ENCODE data around the gene NRDE2. TPM values are rescaled to one million over a fixed set of nuclear protein-coding genes. Genes with fewer than 3 reads are reported as not detected.

Gene NRDE2
- total RNA-seq, 4 donors from 2014 or later: 7.5 to 18.3 (median 10.2) TPM

DNA sequence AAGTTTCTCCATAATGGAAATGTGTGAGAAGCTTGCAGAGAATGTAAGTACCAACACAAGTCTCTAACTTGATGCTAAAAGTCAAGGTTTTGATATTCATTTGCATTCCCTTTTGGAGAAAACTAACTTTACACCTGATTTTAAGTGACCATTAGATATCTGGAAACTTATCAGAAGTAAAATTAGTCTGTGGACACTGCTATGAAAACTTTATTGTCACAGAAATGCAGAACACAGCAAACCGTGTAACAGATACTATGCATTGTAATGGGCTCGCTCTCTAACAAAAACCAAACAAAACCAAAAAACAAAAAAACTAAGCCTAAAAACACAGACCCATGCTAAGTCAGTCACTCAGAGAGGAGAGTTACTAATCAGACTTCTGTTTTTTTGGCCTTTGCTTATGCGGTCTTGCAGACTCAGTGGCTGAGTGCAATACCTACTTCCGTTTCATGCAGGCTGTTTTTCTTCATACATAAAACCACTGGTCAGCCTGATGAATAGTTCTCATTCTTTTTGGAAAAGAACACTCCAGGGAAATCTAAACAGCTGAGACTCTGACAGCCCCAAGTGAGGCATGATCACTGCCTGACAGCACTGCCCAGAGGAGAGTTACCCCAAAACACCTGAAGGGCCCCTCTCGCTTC, 35.7 kb downstream of the NRDE2 start:
- H3K4me3 ChIP-seq (ENCODE audit: low read depth, poor library complexity, severe bottlenecking): no peak overlapping the region
- 86 to 87% methylated on average over 5 of the region's 5 CpGs for WGBS, 2 donors
- intact Hi-C loops (cut with DNase I; ENCODE audit: low total_unique reads): no loop called here
- DNase-seq (ENCODE audit: low spot score in 2 of 2): peak in 1 of 2 donors; percentile 50
- TF ChIP-seq, protein P1, sequence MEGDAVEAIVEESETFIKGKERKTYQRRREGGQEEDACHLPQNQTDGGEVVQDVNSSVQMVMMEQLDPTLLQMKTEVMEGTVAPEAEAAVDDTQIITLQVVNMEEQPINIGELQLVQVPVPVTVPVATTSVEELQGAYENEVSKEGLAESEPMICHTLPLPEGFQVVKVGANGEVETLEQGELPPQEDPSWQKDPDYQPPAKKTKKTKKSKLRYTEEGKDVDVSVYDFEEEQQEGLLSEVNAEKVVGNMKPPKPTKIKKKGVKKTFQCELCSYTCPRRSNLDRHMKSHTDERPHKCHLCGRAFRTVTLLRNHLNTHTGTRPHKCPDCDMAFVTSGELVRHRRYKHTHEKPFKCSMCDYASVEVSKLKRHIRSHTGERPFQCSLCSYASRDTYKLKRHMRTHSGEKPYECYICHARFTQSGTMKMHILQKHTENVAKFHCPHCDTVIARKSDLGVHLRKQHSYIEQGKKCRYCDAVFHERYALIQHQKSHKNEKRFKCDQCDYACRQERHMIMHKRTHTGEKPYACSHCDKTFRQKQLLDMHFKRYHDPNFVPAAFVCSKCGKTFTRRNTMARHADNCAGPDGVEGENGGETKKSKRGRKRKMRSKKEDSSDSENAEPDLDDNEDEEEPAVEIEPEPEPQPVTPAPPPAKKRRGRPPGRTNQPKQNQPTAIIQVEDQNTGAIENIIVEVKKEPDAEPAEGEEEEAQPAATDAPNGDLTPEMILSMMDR (IDR thresholded peaks at IDR 0.05): no peak
- no peak for TF ChIP-seq POLR2A (IDR thresholded peaks at IDR 0.05)

DNA sequence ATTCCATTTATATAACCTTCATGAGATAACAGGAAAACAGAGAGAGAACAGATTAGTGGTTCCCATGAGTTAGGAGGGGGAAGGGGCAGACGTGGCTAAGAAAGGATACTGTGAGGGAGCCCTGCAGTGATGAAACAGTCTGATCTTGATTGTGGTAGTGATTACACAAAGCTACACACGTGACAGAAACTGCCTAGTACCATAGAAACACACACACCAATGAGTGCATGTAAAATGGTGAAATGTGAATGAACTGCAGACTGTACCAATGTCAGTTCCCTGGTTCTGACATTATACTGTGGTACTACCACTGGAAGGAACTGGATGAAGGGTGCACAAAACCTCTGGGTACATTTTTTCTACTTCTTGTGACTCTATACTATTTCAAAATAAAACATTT, 36.9 kb downstream of the NRDE2 start:
- WGBS, 2 donors: 65 to 70% methylated on average over 2 of the region's 2 CpGs
- intact Hi-C loops (cut with DNase I; ENCODE audit: low total_unique reads): no loop called here

DNA sequence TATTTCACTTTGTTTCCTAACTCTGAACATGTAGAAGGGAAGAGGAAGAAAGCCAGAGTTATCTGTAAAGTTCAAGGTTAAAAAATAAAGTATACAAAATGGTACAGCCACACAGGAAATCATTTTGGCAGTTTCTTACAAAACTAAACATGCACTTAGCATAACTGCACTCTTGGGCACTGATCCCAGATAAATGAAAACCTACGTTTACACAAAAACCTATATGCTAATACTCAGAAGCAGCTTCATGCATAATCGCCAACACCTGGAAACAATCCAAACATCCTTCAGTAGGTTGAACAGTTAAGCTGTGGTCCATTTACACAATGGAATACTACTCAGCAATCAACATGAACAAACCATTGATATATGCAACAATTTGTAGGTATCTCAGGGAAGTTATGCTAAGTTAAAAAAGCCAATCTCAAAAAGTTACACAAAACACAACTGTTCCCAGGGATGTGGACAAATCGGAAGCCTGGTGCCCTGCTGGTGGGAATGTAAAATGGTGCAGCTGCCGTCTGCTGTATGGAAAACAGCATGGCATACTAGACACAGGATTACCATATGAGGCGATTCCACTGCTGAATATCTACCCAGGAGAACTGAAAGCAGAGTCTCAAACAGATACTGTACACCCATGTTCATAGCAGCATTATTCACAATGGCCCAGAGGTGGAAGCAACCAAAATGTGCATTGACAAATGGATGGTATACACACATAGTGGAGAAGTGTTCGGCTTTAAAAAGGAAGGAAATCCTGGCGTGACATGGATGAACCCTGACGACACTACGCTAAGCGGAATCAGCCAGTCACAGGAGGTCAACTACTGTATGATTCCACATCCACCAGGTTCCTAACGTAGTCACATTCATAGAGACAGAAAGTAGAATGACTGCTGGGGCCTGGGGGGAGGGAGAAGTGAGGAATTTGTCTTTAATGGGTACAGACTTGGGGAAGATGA, 37.7 kb downstream of the NRDE2 start:
- intact Hi-C loops (cut with DNase I; ENCODE audit: low total_unique reads): no loop called here
- peak in 1 of 2 donors; percentile 25 for DNase-seq (ENCODE audit: low spot score in 2 of 2)
- TF ChIP-seq POLR2A (IDR thresholded peaks at IDR 0.05): no peak
- TF ChIP-seq, protein P1 (IDR thresholded peaks at IDR 0.05): no peak
- H3K4me3 ChIP-seq (ENCODE audit: low read depth, poor library complexity, severe bottlenecking): no peak overlapping the region
- WGBS, 2 donors: 84 to 86% methylated on average over 11 of the region's 11 CpGs

More for the DNA sequence above, 36.9 kb downstream of the NRDE2 start:
- no peak overlapping the region for H3K4me3 ChIP-seq (ENCODE audit: low read depth, poor library complexity, severe bottlenecking)
- TF ChIP-seq, protein P1 (IDR thresholded peaks at IDR 0.05): no peak
- TF ChIP-seq POLR2A (IDR thresholded peaks at IDR 0.05): no peak
- no peak for DNase-seq (ENCODE audit: low spot score in 2 of 2)

DNA sequence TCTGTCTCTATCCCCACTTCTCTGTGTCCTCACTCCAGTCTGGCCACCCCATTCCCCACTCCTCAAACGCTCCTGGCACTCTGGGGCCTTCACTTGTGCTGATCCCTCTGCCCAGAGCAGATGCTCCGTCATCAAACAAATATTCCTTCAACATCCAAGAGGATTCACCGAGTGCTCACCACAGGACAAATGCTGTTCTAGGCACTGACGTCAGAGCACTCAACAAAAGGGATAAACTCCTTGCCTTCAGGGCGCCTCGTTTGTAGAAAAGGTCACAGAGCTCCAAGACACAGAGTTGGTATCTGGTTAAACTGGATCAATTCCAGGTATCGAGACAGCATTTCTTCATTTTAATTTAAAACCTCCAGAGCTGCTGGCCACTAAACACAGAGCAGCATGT, 40.0 kb downstream of the NRDE2 start:
- no peak for TF ChIP-seq POLR2A (IDR thresholded peaks at IDR 0.05)
- TF ChIP-seq, protein P1 (IDR thresholded peaks at IDR 0.05): no peak
- 71 to 82% methylated on average over 7 of the region's 7 CpGs for WGBS, 2 donors
- peak in 1 of 2 donors; percentile 43 for DNase-seq (ENCODE audit: low spot score in 2 of 2)
- H3K4me3 ChIP-seq (ENCODE audit: low read depth, poor library complexity, severe bottlenecking): no peak overlapping the region
- intact Hi-C loops (cut with DNase I; ENCODE audit: low total_unique reads): no loop called here

DNA sequence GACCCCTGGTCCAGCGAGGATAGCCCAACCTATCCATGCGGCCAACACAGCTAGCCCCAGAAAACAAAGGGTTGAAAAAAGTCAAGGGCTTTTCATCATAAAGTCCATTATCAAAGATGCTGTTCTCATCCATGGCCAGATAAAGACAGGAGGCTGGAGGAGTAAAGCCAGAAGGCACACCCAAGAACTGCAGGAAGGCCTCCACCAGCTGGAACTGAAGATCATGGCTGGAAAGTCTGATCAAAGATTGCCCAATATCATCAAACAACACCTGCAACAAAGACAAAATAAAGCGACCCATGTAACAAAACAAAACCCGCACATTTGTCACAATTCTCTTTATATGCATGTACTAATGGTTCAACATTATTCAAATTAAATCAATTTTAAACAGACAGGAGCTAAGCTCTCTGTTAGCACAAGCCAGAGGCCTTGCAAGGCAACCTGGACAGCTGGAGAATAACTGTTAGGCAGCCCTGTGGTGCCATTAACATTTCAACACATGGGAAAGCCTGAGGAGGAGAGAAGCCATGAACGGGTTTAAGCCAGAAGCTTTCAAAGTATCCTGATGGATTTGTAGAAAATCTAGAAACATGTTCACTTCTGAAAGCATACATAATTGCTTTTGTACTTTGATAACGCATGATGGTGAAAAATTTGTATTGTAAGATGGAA, 41.3 kb downstream of the NRDE2 start:
- H3K4me3 ChIP-seq (ENCODE audit: low read depth, poor library complexity, severe bottlenecking): no peak overlapping the region
- peak in 1 of 2 donors; percentile 18 for DNase-seq (ENCODE audit: low spot score in 2 of 2)
- WGBS, 2 donors: 91 to 93% methylated on average over 6 of the region's 6 CpGs
- intact Hi-C loops (cut with DNase I; ENCODE audit: low total_unique reads): no loop called here
- TF ChIP-seq, protein P1 (IDR thresholded peaks at IDR 0.05): no peak
- TF ChIP-seq POLR2A (IDR thresholded peaks at IDR 0.05): no peak
